ENCODE data around the gene EPHA3. TPM values are rescaled to one million over a fixed set of nuclear protein-coding genes. Genes with fewer than 3 reads are reported as not detected.

The EPHA3 gene
- total RNA-seq, 4 donors from 2014 or later, result 5.6 to 63.0 (median 16.6) TPM

DNA sequence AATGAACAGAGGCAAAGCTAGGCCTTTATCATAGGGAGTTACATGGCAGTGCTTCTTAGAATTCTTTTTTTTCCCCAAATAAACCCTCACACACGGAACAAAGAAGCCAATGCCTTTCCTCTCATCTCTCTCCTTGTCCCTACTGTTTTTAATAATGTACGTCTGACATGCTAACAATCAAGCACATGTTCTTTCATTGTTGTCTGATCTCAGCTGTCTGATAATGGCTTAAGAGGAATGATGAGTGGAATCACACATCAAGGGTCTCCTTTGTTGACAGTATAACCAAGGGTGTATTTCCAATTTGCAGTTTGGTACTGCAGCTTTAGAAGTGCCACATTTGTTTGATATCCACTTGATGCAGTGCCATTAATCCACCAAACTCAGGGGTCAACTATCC lies 34.8 kb upstream of the EPHA3 start:
- Histone ChIP-seq H3K27me3 (no peaks in the 10 kb centered on the region), H3K4me3 (no peak overlapping the region), H3K9me3 (no peaks in the 10 kb centered on the region), H3K36me3 (no peaks in the 10 kb centered on the region), H3K4me1 (no peaks in the 10 kb centered on the region), H3K27ac (no peak overlapping the region)
- no peak for TF ChIP-seq CTCF (IDR thresholded peaks at IDR 0.05)
- no peak for TF ChIP-seq POLR2A (IDR thresholded peaks at IDR 0.05)
- intact Hi-C loops (cut with DNase I; ENCODE audit: low total_unique reads), result no loop called here
- no peak for DNase-seq

DNA sequence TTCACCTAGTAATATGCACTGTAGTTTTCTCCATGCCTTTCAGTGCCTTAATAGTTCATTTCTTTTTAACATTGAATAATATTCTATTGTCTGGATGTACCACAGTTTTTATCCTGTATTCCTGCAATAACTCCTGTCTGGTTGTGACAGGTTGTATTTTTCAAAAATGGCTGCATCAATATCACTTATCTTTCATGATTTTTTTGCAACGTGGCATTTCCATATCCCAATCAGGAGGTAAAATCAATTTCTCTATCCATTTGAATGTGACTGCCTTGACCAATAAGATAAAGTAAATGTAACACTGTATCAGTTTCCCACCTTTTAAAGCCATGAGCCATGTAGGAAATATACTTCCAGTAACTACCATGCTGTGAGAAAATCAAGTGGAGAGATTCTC lies 27.5 kb upstream of the EPHA3 start:
- no peak for TF ChIP-seq CTCF (IDR thresholded peaks at IDR 0.05)
- TF ChIP-seq POLR2A (IDR thresholded peaks at IDR 0.05), result no peak
- no peaks in the 10 kb centered on the region for H3K4me1 ChIP-seq
- no peak overlapping the region for H3K4me3 ChIP-seq
- no peaks in the 10 kb centered on the region for H3K36me3 ChIP-seq
- no peaks in the 10 kb centered on the region for H3K9me3 ChIP-seq
- intact Hi-C loops (cut with DNase I; ENCODE audit: low total_unique reads), result no loop called here
- H3K27ac ChIP-seq, result no peak overlapping the region
- DNase-seq, result no peak
- H3K27me3 ChIP-seq, result no peaks in the 10 kb centered on the region

DNA sequence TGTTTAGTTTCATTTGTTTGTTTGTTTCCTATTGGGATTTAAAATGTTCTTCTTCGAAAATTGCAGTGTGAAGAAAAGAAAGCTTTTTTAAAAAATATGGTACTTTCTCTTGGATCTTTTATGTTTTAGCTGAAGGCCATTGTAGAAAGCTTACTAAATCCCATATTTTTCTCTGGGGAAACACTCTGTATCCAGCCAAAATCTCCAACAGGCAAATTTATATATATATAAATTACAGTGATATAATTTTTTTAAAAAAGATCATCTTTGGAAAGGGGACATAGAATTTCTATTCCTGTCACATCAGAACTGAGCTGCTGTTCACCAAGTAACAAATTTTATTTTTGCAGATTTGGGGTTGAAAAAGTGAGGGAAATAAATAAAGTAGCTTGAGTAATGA lies 19.6 kb upstream of the EPHA3 start:
- Histone ChIP-seq H3K27me3 (no peaks in the 10 kb centered on the region), H3K4me3 (no peak overlapping the region), H3K27ac (no peak overlapping the region), H3K36me3 (no peaks in the 10 kb centered on the region), H3K4me1 (no peaks in the 10 kb centered on the region), H3K9me3 (no peaks in the 10 kb centered on the region)
- TF ChIP-seq POLR2A (IDR thresholded peaks at IDR 0.05) (no peak), CTCF (IDR thresholded peaks at IDR 0.05) (no peak)
- no peak for DNase-seq
- intact Hi-C loops (cut with DNase I; ENCODE audit: low total_unique reads), result no loop called here

- no peak overlapping the region for H3K4me3 ChIP-seq
- intact Hi-C loops (cut with DNase I; ENCODE audit: low total_unique reads), result no loop called here
- no peaks in the 10 kb centered on the region for H3K27me3 ChIP-seq
- H3K27ac ChIP-seq, result no peak overlapping the region
- no peak for DNase-seq
- no peaks in the 10 kb centered on the region for H3K9me3 ChIP-seq
- no peaks in the 10 kb centered on the region for H3K4me1 ChIP-seq
- TF ChIP-seq CTCF (IDR thresholded peaks at IDR 0.05) (no peak), POLR2A (IDR thresholded peaks at IDR 0.05) (no peak)
- no peaks in the 10 kb centered on the region for H3K36me3 ChIP-seq
Measured at GRCh38 chr3:89098173-89098572, 9.2 kb upstream of the EPHA3 start.

- no peak for DNase-seq
- Histone ChIP-seq H3K4me3 (no peak overlapping the region), H3K27me3 (no peaks in the 10 kb centered on the region), H3K36me3 (no peaks in the 10 kb centered on the region), H3K9me3 (no peaks in the 10 kb centered on the region), H3K27ac (no peak overlapping the region), H3K4me1 (no peaks in the 10 kb centered on the region)
- intact Hi-C loops (cut with DNase I; ENCODE audit: low total_unique reads), result no loop called here
- TF ChIP-seq POLR2A (IDR thresholded peaks at IDR 0.05) (no peak), CTCF (IDR thresholded peaks at IDR 0.05) (peak; percentile 34 to 63 (median 48))
Measured at GRCh38 chr3:89098964-89099585, 8.3 kb upstream of the EPHA3 start.
